Astrocyte (in vitro differentiated cells and primary cell): ENCODE data around the gene DLST. TPM values are rescaled to one million over a fixed set of nuclear protein-coding genes. Genes with fewer than 3 reads are reported as not detected.
A peak's percentile ranks its signal among the peaks of the same experiment; 100 is the strongest.

ENCODE experiments used
- DNase-seq: peaks from one replicate; pipeline ENCODE4 v3.0.0-alpha.2; 2010; ENCODE audit warnings: low read depth
- FAIRE-seq: peaks from 2 replicates; lab custom pipeline; 2011; peaks lifted over from hg19 to GRCh38; lab: Jason Lieb, UNC
- H2AFZ ChIP-seq: 2 replicates; pipeline ENCODE4 v1.6.0; 2012; ENCODE audit warnings: low read depth, low read length, inconsistent platforms
- H3K27ac ChIP-seq: 2 replicates; pipeline ENCODE4 v1.5.1; 2011; ENCODE audit warnings: low read depth, low read length, inconsistent platforms
- H3K27me3 ChIP-seq: 2 replicates; pipeline ENCODE4 v1.6.0; 2011; ENCODE audit warnings: low read length, inconsistent platforms; ENCODE audit not compliant: insufficient read depth
- H3K36me3 ChIP-seq: 2 replicates; pipeline ENCODE4 v1.5.1; 2011; ENCODE audit warnings: low read length, inconsistent platforms; ENCODE audit not compliant: insufficient read depth
- H3K4me1 ChIP-seq: 2 replicates; pipeline ENCODE4 v1.5.1; 2011; ENCODE audit warnings: low read length, inconsistent platforms; ENCODE audit not compliant: insufficient read depth
- H3K4me2 ChIP-seq: 2 replicates; pipeline ENCODE4 v1.6.0; 2012; ENCODE audit warnings: low read length, inconsistent platforms
- H3K4me3 ChIP-seq: 2 replicates; pipeline ENCODE4 v1.5.1; 2011; ENCODE audit warnings: low read depth, mild to moderate bottlenecking, low read length, inconsistent platforms; ENCODE audit not compliant: insufficient read depth
- H3K79me2 ChIP-seq: 2 replicates; pipeline ENCODE4 v1.6.0; 2012; ENCODE audit warnings: mild to moderate bottlenecking, low read length, inconsistent platforms; ENCODE audit not compliant: insufficient read depth
- H3K9ac ChIP-seq: 2 replicates; pipeline ENCODE4 v1.6.0; 2012; ENCODE audit warnings: mild to moderate bottlenecking, low read length, inconsistent platforms
- H3K9me3 ChIP-seq: 2 replicates; pipeline ENCODE4 v1.5.1; 2012; ENCODE audit warnings: low read depth, mild to moderate bottlenecking, low read length, inconsistent platforms; ENCODE audit not compliant: insufficient read depth
- H4K20me1 ChIP-seq: 2 replicates; pipeline ENCODE4 v1.6.0; 2012; ENCODE audit warnings: low read length, inconsistent platforms; ENCODE audit not compliant: insufficient read depth
- H3K27ac Mint-ChIP-seq: one replicate; pipeline ENCODE4 v1.8.0; 2021; ENCODE audit warnings: mild to moderate bottlenecking, mixed read lengths; ENCODE audit not compliant: unreplicated experiment
- H3K27me3 Mint-ChIP-seq: one replicate; pipeline ENCODE4 v1.8.0; 2021; ENCODE audit warnings: low read depth, mixed read lengths; ENCODE audit not compliant: unreplicated experiment
- H3K36me3 Mint-ChIP-seq: one replicate; pipeline ENCODE4 v1.8.0; 2021; ENCODE audit warnings: low read depth, mixed read lengths; ENCODE audit not compliant: unreplicated experiment
- H3K4me1 Mint-ChIP-seq: one replicate; pipeline ENCODE4 v1.8.0; 2021; ENCODE audit warnings: low read depth, mixed read lengths; ENCODE audit not compliant: unreplicated experiment
- H3K4me3 Mint-ChIP-seq: one replicate; pipeline ENCODE4 v1.8.0; 2021; ENCODE audit warnings: mild to moderate bottlenecking, moderate library complexity, mixed read lengths; ENCODE audit not compliant: unreplicated experiment
- H3K9me3 Mint-ChIP-seq: one replicate; pipeline ENCODE4 v1.8.0; 2021; ENCODE audit warnings: mild to moderate bottlenecking, mixed read lengths; ENCODE audit not compliant: unreplicated experiment
- CTCF ChIP-seq: IDR thresholded peaks from 2 replicates; pipeline ENCODE4 v1.5.1; 2011; ENCODE audit warnings: low read depth, mild to moderate bottlenecking, inconsistent platforms, low read length, moderate library complexity; ENCODE audit not compliant: insufficient read depth
- EZH2 ChIP-seq: IDR thresholded peaks from 2 replicates; pipeline ENCODE4 v1.6.1; 2012; ENCODE audit warnings: mild to moderate bottlenecking, low read length, inconsistent platforms; ENCODE audit not compliant: insufficient read depth
- total RNA-seq: library from RNA; stranded (reverse); gene quantifications from 2 replicates; pipeline ENCODE4 v1.2.1, GENCODE V29; 2021

DLST gene
- total RNA-seq, 1 donor from 2014 or later = 90.6 TPM

GRCh38 chr14:74875204-74875603 is 6.5 kb upstream of the DLST start:
- Histone ChIP-seq H3K9me3 (no peaks in the 10 kb centered on the region), H3K79me2 (no peaks in the 10 kb centered on the region), H3K27me3 (no peaks in the 10 kb centered on the region), H3K27ac (no peak overlapping the region), H3K9ac (no peak overlapping the region), H3K36me3 (no peaks in the 10 kb centered on the region), H3K4me3 (no peak overlapping the region), H2AFZ (no peak overlapping the region), H4K20me1 (no peaks in the 10 kb centered on the region), H3K4me2 (no peak overlapping the region), H3K4me1 (no peaks in the 10 kb centered on the region)
- Mint-ChIP-seq H3K4me1 (peaks cover 5% of the 10 kb centered on the region), H3K36me3 (no peaks in the 10 kb centered on the region), H3K4me3 (no peak overlapping the region), H3K27me3 (peaks cover 12% of the 10 kb centered on the region), H3K9me3 (peaks cover 2% of the 10 kb centered on the region), H3K27ac (no peak overlapping the region)
- FAIRE-seq (no peak), DNase-seq (no peak)
- TF ChIP-seq CTCF = no peak
- no peak for TF ChIP-seq EZH2

- no peaks in the 10 kb centered on the region for H4K20me1 ChIP-seq
- peaks cover 8% of the 10 kb centered on the region for H3K4me1 Mint-ChIP-seq
Observed at GRCh38 chr14:74875941-74876913, 5.5 kb upstream of the DLST start, which contains the start of gene PROX2. TSS of gene PROX2 (minus strand) at chr14:74876145. CDS start at chr14:74863834, 12,311 bp downstream.

More at GRCh38 chr14:74875941-74876913, 5.5 kb upstream of the DLST start, which contains the start of gene PROX2:
- no peak within 1 kb of the TSS for H3K4me3 Mint-ChIP-seq
- Histone ChIP-seq H2AFZ (no peak within 1 kb of the TSS), H3K27me3 (no peaks in the 10 kb centered on the region), H3K9ac (no peak within 1 kb of the TSS), H3K36me3 (no peaks in the 10 kb centered on the region), H3K4me3 (no peak within 1 kb of the TSS), H3K4me2 (no peak within 1 kb of the TSS), H3K79me2 (no peaks in the 10 kb centered on the region), H3K4me1 (no peaks in the 10 kb centered on the region), H3K27ac (no peak within 1 kb of the TSS), H3K9me3 (no peaks in the 10 kb centered on the region)
- H3K27ac Mint-ChIP-seq = peak within 1 kb of the TSS; percentile 26
- peaks cover 11% of the 10 kb centered on the region for H3K27me3 Mint-ChIP-seq
- peaks cover 2% of the 10 kb centered on the region for H3K9me3 Mint-ChIP-seq
- no peak for TF ChIP-seq EZH2
- TF ChIP-seq CTCF = no peak
- FAIRE-seq (no peak), DNase-seq (no peak)
- no peaks in the 10 kb centered on the region for H3K36me3 Mint-ChIP-seq
